SJSA1 (cell line): Measurements from ENCODE around the gene NFAT5. TPM values are rescaled to one million over a fixed set of nuclear protein-coding genes. Genes with fewer than 3 reads are reported as not detected.
"Not testable (repeated sequence)": the region's sequence is repeated elsewhere in the genome, so short reads cannot be mapped to it uniquely, and the experiment has no call there.

Source experiments
- DNase-seq, 2 experiments: peaks; one replicate each; pipeline ENCODE4 v3.0.0-alpha.2; 2015 to 2020; ENCODE audit warnings: low spot score in 2 of 2, low read depth in 1 of 2
- H3K27ac ChIP-seq: fragments of 250-450 bp; sonication (Bioruptor Pico); 2 replicates; pipeline ENCODE4 v1.5.1; 2020; ENCODE audit warnings: mild to moderate bottlenecking, moderate library complexity
- H3K27me3 ChIP-seq: fragments of 250-450 bp; sonication (Bioruptor Pico); replicated peaks from 2 replicates; pipeline ENCODE4 v1.5.1; 2020; ENCODE audit warnings: mild to moderate bottlenecking, moderate library complexity
- H3K36me3 ChIP-seq: fragments of 250-450 bp; sonication (Bioruptor Pico); 2 replicates; pipeline ENCODE4 v1.5.1; 2020; ENCODE audit warnings: mild to moderate bottlenecking
- H3K4me1 ChIP-seq: fragments of 250-450 bp; sonication (Bioruptor Pico); replicated peaks from 2 replicates; pipeline ENCODE4 v1.6.1; 2021; ENCODE audit warnings: mild to moderate bottlenecking
- H3K4me3 ChIP-seq: fragments of 250-450 bp; sonication (Bioruptor Pico); 2 replicates; pipeline ENCODE4 v1.5.1; 2020; ENCODE audit warnings: mild to moderate bottlenecking
- H3K9me3 ChIP-seq: fragments of 250-450 bp; sonication (Bioruptor Pico); replicated peaks from 2 replicates; pipeline ENCODE4 v1.5.1; 2020; ENCODE audit warnings: mild to moderate bottlenecking
- total RNA-seq: library from RNA; depleted of rRNA; stranded (reverse); fragments of >200 nt; shearing (Covaris generic); gene quantifications from 2 replicates; pipeline ENCODE4 v1.2.3, GENCODE V29; 2014; rRNA removed

The NFAT5 gene
- total RNA-seq: 8.3 and 9.0 TPM in 2 replicates

- peak within 1 kb of the TSS; percentile 77 for H3K27ac ChIP-seq
- H3K27me3 ChIP-seq: no peaks in the 10 kb centered on the region
- H3K4me3 ChIP-seq: peak within 1 kb of the TSS; percentile 91
- H3K4me1 ChIP-seq: peaks cover 15% of the 10 kb centered on the region
- H3K36me3 ChIP-seq: peaks cover 33% of the 10 kb centered on the region
- H3K9me3 ChIP-seq: no peaks in the 10 kb centered on the region; the same call in 1 of the 2 replicates
- DNase-seq: peak; percentile 88 to 99
Measured at GRCh38 chr16:69565671-69566239, at the start of gene NFAT5. Gene NFAT5 (plus strand): TSS chr16:69565966. CDS start chr16:69566302, 336 bp downstream.

DNA sequence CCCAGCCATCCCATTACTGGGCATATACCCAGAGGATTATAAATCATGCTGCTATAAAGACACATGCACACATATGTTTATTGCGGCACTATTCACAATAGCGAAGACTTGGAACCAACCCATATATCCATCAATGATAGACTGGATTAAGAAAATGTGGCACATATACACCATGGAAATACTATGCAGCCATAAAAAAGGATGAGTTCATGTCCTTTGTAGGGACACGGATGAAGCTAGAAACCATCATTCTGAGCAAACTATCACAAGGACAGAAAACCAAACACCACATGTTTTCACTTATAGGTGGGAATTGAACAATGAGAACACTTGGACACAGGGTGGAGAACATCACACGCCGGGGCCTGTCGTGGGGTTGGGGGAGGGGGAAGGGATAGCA is 47.9 kb upstream of the NFAT5 start:
- not testable (repeated sequence) for H3K27me3 ChIP-seq, H3K27ac ChIP-seq, H3K4me3 ChIP-seq, H3K36me3 ChIP-seq, H3K9me3 ChIP-seq, DNase-seq
- peaks cover 28% of the 10 kb centered on the region for H3K4me1 ChIP-seq

DNA sequence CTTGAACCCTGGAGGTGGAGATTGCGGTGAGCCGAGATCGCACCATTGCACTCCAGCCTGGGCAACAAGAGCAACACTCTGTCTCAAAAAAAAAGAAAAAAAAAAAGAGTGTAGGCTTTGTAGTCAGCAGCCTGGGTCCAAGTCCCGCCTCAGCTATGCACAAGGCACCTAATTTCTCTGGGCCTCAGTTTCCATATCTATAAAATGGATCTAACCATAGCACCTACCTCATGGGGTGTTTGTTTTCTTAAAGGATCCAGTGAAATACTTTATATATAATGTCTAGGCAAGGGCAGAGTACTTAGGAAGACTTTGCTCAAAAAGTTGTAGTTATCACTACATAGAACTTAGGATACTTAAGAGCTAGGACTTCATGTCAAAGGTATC is 45.4 kb upstream of the NFAT5 start:
- H3K4me1 ChIP-seq: peaks cover 5% of the 10 kb centered on the region
- no peaks in the 10 kb centered on the region for H3K9me3 ChIP-seq
- no peaks in the 10 kb centered on the region for H3K36me3 ChIP-seq
- no peak overlapping the region for H3K27ac ChIP-seq
- no peak overlapping the region for H3K4me3 ChIP-seq
- no peaks in the 10 kb centered on the region for H3K27me3 ChIP-seq
- DNase-seq: no peak

- no peak overlapping the region for H3K4me3 ChIP-seq
- no peaks in the 10 kb centered on the region for H3K9me3 ChIP-seq
- no peaks in the 10 kb centered on the region for H3K36me3 ChIP-seq
- no peak overlapping the region for H3K27ac ChIP-seq
- H3K4me1 ChIP-seq: 0 out of 2 replicates have a peak, but pooled peaks cover 2% of the 10 kb centered on the region
- no peak for DNase-seq
- H3K27me3 ChIP-seq: no peaks in the 10 kb centered on the region
Measured at GRCh38 chr16:69520800-69521602, 44.8 kb upstream of the NFAT5 start.

DNA sequence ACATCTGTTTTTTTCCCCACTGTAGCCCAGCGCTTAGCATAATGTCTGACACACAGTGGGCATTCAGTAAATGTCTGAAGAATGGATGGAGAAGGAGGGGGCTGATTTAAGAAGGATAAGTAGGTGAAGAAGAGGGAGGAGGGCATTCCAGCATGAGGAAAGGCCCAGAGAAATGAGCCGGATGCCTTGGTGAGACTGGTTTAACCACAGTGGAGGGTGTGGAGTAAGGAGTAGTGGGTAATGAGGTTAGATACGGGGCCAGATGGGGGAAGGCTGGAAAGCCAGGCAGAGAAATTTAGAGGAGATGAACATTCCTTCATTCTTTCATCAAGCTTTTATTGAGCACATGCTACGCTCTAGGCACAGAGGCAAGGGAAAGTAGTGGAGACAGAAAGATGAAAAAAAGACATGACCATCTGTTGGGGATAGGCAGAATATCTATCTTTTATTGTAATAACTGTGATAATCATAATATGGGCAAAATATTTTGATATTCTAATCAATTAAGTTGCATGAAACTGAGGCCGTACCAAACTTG is 43.7 kb upstream of the NFAT5 start:
- no peak overlapping the region for H3K27ac ChIP-seq
- H3K36me3 ChIP-seq: no peaks in the 10 kb centered on the region

GRCh38 chr16:69522732-69523404 is 42.9 kb upstream of the NFAT5 start:
- no peak for DNase-seq
- Histone ChIP-seq H3K27ac (no peak overlapping the region), H3K36me3 (no peaks in the 10 kb centered on the region), H3K9me3 (no peaks in the 10 kb centered on the region), H3K4me3 (no peak overlapping the region), H3K27me3 (no peaks in the 10 kb centered on the region), H3K4me1 (0 out of 2 replicates have a peak, but pooled peaks cover 7% of the 10 kb centered on the region)

More for the DNA sequence above, 43.7 kb upstream of the NFAT5 start:
- H3K4me1 ChIP-seq: 0 out of 2 replicates have a peak, but pooled peaks cover 4% of the 10 kb centered on the region
- no peaks in the 10 kb centered on the region for H3K27me3 ChIP-seq
- H3K9me3 ChIP-seq: no peaks in the 10 kb centered on the region
- no peak for DNase-seq
- H3K4me3 ChIP-seq: no peak overlapping the region

DNA sequence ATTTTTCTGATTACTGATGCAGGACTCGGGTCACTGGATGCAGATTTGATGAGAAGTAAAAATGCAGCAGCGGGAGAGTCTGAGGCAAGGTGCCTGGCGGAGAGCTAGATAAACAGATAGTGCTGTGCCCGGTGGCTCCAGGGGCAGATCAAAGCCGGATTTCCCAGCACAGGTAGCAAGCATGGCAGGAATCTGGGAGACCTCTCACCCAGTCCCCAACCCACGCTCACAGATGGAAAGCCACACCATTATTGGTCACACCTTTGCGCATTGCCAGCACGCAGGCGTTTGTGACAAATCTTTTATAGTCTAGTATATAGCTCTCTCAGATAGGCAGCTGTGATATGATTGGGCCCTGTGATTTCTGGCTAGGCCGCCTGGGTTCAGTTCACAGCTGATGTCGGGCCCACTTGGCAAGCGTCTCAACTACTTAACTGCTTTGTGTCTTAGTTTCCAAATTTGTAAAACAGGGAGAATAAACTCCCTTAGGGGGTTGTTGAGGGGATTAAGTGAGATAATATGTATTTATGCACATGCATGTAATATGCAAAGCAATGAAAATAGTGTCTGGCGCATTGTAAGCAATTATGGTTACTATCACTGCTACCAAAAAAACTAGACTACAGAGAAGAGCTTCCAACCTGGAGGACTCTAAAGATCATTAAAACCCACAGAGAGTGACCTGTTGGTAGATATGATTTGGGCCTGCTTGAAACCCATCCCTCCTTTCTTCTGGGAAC is 42.0 kb upstream of the NFAT5 start:
- no peak for DNase-seq
- no peak overlapping the region for H3K4me3 ChIP-seq
- H3K4me1 ChIP-seq: 0 out of 2 replicates have a peak, but pooled peaks cover 7% of the 10 kb centered on the region
- no peaks in the 10 kb centered on the region for H3K27me3 ChIP-seq
- H3K9me3 ChIP-seq: no peaks in the 10 kb centered on the region
- no peaks in the 10 kb centered on the region for H3K36me3 ChIP-seq
- H3K27ac ChIP-seq: no peak overlapping the region

DNA sequence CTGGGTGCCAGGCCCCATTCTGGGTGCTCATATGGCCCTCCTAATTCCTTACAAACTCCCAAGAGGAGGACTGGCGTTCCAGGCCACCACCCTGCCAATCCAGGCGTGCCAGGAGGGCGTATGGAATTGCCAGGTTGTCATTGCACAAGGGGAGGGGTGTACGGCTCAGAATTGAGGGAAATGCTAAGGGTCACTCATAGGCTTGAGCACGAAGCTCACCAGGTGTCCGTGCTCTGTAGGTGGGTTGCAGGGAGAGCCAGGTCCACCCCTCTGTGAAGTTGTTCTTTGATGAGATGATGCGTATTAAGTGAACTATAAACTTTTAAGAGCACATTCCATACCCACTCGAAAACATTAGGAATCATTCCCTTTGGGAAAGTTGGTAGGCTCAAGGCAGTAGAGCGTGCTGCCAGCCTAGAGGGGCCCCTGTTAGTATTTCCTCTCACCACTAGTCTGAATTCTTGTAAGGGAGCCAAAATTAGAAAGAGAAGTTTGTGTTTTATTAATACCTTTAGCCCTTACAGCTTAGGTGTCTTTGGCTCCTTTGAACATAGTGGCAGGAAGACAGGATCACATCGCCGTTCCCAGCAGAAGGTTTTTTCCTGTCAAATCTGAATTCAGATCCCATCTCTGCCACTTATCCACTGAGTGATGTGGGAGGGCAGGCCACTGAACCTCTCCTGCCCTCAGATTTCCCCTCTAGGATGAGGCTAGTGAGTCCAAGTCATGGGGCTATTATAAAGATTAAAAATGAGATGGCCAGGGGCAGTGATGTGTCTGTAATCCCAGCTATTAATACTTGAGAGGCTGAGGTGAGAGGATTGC is 38.7 kb upstream of the NFAT5 start:
- DNase-seq: no peak
- no peaks in the 10 kb centered on the region for H3K36me3 ChIP-seq
- peaks cover 32% of the 10 kb centered on the region for H3K4me1 ChIP-seq
- no peak overlapping the region for H3K27ac ChIP-seq
- no peaks in the 10 kb centered on the region for H3K9me3 ChIP-seq
- H3K27me3 ChIP-seq: no peaks in the 10 kb centered on the region
- H3K4me3 ChIP-seq: no peak overlapping the region

- no peaks in the 10 kb centered on the region for H3K27me3 ChIP-seq
- H3K4me3 ChIP-seq: no peak overlapping the region
- no peak overlapping the region for H3K27ac ChIP-seq
- no peaks in the 10 kb centered on the region for H3K36me3 ChIP-seq
- H3K4me1 ChIP-seq: peaks cover 51% of the 10 kb centered on the region
- no peak for DNase-seq
- no peaks in the 10 kb centered on the region for H3K9me3 ChIP-seq
Measured at GRCh38 chr16:69531988-69532387, 33.8 kb upstream of the NFAT5 start.

DNA sequence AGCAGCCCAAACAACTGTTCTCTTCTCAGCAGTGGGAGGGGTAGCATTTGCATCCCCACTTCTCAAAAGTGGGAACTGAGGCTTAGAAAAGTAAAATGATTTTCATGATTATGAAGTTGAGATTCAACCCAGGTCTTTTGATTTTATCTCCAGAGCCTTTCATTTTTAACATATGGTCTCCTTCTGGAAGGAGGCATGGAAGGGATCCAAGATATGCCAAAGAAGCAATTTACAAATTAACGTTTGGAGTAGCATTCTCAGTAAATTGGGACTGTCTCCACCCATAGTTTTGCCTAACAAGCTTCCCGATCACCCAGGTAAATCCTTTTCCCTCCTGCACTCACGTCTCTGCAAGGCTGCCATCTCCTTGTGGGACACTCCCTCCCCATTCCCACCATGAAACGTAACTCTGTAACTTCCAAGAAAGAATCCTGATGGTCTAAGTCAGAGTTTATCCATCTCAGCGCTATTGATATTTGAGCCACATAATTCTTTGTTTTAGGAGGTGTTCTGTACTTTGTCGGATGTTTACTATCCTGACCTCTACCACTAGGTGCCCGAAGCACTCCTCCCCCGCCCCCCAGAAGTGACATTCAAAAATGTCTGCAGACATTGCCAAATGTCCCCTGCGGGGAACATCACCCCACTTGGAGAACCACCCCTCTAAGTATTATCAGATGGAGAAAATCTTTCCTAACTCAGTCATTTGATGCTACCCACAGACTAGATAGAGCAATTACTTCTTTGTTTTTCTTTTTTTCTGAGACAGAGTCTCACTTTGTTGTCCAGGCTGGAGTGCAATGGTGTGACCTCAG is 32.9 kb upstream of the NFAT5 start:
- Histone ChIP-seq H3K27me3 (no peaks in the 10 kb centered on the region), H3K27ac (no peak overlapping the region), H3K4me3 (no peak overlapping the region), H3K4me1 (peaks cover 48% of the 10 kb centered on the region), H3K36me3 (no peaks in the 10 kb centered on the region), H3K9me3 (no peaks in the 10 kb centered on the region)
- DNase-seq: no peak

DNA sequence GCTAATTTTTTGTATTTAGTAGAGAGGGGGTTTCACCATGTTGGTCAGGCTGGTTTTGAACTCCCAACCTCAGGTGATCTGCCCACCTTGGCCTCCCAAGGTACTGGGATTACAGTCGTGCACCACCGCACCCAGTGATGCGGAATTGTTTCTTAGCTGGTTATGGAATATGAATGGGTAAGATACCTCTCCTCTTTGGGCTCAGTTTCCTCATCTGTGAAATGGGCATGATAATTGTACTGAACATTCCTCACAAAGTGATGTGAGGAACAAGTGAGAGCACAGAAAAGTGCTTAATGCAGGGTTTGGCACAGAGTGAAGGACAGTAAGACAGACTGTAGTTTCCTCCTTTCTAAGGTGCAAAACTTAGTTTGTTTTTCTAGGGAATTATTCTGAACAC is 31.0 kb upstream of the NFAT5 start:
- Histone ChIP-seq H3K4me1 (peaks cover 39% of the 10 kb centered on the region), H3K36me3 (no peaks in the 10 kb centered on the region), H3K4me3 (no peak overlapping the region), H3K27ac (peak overlapping the region; percentile 22; the same call in 1 of the 2 replicates), H3K27me3 (no peaks in the 10 kb centered on the region), H3K9me3 (no peaks in the 10 kb centered on the region)
- no peak for DNase-seq
